Neural progenitor cell (in vitro differentiated cells): Measurements from ENCODE around the gene PITX3.

Experiments used
- CTCF ChIP-seq: fragments of 200-600 bp; sonication (generic); IDR thresholded peaks from 2 replicates; pipeline ENCODE4 v1.5.1; 2017; ENCODE audit warnings: antibody characterized with exemption, mild to moderate bottlenecking
- EZH2 ChIP-seq: fragments of 200-600 bp; sonication (generic); IDR thresholded peaks from 2 replicates; pipeline ENCODE4 v1.6.1; 2017; ENCODE audit warnings: antibody characterized with exemption, mild to moderate bottlenecking, moderate library complexity

DNA sequence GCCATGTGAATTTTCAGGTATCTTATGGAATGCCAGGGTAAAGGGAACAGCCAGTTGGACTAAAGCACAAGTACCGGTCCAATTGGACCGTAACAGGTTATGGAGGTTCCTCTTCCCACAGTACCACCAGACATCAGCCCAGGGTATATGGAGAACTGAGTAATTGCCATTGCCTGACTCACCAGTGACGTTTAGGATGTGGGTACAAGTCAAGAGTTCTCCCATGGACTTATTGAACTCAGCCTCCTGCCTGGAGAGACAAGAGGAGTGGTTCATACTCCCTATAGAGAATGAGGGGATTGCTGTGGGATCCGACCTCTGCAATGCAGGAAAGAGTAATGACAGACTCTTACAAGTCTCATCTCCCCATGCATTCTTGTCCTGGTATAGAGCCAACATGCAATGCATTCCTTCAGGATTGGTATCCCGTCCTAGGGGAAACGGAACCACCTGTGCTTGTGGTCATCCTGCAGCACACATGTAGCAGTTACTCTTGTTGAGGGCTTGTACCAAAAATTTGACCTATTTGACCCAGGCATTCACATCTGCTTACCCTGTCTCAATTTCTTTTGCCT is 45.9 kb downstream of the PITX3 start:
- TF ChIP-seq EZH2 (no peak), CTCF (no peak)
